GM19324 (cell line): ENCODE results near the gene STAT6.

Source experiments
- ATAC-seq: cut with Tn5 transposase; IDR thresholded peaks from one replicate; pipeline ENCODE4 v1.9.1; 2021; ENCODE audit warnings: mild to moderate bottlenecking, moderate library complexity; ENCODE audit not compliant: unreplicated experiment, low FRiP score

STAT6 gene, protein sequence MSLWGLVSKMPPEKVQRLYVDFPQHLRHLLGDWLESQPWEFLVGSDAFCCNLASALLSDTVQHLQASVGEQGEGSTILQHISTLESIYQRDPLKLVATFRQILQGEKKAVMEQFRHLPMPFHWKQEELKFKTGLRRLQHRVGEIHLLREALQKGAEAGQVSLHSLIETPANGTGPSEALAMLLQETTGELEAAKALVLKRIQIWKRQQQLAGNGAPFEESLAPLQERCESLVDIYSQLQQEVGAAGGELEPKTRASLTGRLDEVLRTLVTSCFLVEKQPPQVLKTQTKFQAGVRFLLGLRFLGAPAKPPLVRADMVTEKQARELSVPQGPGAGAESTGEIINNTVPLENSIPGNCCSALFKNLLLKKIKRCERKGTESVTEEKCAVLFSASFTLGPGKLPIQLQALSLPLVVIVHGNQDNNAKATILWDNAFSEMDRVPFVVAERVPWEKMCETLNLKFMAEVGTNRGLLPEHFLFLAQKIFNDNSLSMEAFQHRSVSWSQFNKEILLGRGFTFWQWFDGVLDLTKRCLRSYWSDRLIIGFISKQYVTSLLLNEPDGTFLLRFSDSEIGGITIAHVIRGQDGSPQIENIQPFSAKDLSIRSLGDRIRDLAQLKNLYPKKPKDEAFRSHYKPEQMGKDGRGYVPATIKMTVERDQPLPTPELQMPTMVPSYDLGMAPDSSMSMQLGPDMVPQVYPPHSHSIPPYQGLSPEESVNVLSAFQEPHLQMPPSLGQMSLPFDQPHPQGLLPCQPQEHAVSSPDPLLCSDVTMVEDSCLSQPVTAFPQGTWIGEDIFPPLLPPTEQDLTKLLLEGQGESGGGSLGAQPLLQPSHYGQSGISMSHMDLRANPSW

GRCh38 chr12:57111031-57111734 lies at the start of gene STAT6:
Gene STAT6, minus strand, starts transcription at chr12:57111362. Its CDS starts 3,084 bp downstream, at chr12:57108278.
- ATAC-seq = peak; percentile 51

DNA sequence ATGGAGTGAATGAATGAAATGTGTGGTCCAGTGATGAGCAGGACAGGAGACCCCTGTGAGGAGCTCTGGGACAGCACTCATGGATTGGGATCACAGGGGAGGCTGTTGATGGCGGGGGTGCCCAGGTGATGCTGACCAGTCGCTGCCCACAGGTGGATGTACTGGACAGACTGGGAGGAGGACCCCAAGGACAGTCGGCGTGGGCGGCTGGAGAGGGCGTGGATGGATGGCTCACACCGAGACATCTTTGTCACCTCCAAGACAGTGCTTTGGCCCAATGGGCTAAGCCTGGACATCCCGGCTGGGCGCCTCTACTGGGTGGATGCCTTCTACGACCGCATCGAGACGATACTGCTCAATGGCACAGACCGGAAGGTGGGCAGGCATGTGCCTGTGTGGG lies 49.6 kb upstream of the STAT6 start:
- ATAC-seq = no peak

DNA sequence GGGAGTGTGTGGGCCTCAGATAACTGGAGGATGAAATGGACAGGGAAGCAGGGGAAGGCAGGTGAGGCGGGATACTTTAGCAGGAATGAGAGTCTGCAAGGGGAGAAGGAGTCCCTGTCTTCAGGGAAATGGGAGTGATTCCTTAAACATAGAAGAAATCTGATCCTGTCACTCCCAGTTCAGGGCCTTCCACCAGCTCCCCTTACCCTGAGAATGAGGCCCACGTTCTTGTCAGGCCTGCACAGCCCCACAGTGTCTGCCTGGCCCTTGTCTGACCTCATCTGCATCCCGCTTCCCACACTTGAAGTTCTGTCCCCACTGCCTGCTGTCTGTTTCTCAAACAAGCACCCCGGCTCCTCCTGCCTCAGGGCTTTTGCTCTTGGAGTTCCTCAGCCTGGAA lies 48.9 kb upstream of the STAT6 start:
- no peak for ATAC-seq

GRCh38 chr12:57159311-57159710 lies 48.1 kb upstream of the STAT6 start:
- no peak for ATAC-seq

DNA sequence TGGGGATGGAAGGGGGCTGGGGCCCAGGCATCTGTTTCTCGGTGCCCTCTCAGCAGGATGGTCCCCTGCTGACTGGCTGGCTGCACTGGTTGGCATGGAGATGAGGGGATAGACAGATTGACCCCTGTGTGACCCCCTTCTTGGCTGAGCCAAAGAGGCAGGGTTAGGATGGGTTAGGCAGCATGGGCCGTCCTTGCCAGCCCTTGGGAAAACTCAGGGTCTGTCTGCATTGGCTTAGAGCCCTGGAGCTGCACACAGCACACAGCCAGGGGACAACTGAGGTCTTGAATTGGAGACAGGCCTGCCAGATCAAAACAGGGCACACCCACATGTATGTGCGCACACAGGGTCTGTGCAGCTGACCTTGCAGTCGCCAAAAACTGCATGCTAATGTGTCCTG lies 47.5 kb upstream of the STAT6 start:
- no peak for ATAC-seq

GRCh38 chr12:57158186-57158585 lies 47.0 kb upstream of the STAT6 start:
- no peak for ATAC-seq

DNA sequence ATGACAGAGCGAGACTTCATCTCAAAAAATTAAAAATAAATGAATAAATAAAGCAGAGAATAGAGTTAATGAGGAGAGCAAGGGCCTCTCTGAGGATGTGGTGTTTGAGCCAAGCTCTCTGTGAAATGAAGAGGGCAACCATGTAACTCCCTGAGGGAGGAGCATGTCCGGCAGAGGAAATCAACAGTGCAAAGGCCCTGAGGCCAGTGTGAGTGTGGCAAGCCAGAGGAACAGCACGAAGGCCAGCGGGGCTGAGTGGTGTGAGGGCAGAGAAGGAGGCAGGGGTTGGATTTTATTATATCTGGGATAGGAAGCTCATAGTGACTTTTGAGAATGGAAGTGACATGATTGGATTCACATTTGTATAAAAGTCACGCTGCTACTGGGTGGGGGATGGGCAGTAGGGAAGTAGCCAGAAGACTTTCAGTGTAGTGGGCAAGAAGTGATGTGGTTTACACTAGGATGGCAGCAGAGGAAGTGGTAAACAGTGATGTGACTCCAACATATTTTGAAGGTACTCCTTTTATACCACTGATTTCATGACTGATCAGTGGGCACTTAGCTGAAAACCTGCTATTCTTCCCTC lies 46.5 kb upstream of the STAT6 start:
- no peak for ATAC-seq

GRCh38 chr12:57156701-57157403 lies 45.7 kb upstream of the STAT6 start:
- ATAC-seq = no peak

GRCh38 chr12:57154804-57155434 lies 43.8 kb upstream of the STAT6 start:
- ATAC-seq = no peak

- no peak for ATAC-seq
Measured at GRCh38 chr12:57154076-57154475, 42.9 kb upstream of the STAT6 start.

DNA sequence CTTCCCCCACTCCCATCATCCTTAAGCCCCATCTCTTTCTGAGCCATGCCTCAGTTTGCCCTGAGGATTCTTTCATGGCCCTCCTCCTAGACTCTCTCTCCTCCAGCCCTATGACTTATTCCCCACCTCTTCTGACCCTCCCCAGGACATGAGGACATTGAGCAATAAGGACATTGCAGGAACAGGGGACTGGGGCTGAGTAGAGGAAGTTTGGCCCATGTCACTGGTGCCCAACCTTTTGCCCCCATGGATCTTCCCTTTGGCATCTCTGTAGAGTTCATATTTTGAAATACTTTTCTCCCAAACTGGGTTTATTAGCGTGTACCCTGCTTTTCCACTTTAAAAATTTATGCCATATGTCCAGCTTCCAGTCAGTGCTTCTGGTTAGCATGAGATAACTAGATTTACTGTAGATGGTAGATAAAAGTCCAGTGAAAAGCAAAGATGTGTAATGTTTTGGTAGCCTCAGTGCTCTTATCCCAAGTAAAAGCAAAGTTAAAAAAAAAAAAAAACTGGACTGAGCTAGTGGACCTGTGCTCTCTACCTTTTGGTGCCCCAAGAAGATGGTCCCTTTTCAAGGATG lies 42.3 kb upstream of the STAT6 start:
- no peak for ATAC-seq

DNA sequence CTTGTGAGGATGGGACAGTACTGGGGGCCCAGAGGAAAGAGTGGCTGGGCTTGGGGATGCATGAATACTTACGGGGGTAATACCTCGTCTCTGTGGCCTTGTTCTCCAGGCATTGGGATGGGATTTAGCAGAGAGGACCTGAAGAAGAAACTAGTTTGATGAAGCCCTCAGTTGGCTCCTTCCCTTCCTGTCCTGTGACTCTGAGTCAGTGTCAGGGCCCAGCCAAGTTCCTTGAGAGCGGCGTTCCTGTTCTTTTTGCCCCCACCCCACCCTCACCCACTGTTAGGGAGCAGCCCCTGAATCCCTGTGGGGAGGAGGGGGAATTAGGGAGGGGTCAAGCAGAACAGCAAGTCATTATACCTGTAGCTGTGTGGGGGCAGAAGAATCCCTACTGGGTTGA lies 41.5 kb upstream of the STAT6 start:
- no peak for ATAC-seq

GRCh38 chr12:57151741-57152630 lies 40.8 kb upstream of the STAT6 start:
- ATAC-seq = no peak

DNA sequence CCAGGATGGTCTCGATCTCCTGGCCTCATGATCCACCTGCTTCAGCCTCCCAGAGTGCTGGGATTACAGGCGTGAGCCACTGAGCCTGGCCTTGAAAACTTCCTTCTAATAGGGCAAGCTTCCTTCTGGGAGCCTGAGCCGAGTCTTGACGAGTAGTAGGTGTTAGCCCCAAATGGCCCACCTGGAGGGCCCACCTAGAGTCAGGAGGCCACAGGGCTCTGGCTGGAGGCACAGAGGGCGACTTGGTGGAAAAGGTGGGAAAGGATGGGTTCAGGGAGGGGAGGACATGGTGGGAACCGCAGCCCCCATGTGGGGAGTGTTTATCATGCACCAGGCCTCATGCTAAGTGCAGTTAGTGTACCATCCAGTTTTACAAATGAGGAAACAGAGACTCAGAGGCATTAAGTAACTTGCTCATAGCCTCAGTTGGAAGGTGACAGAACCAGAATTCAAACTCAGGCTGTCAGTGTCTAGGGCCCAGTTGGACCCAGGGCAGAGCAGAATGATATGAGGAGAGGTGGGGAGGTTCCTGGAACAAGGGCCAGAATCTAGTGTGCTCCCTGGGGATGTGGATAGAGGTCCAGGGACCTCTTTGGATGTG lies 39.3 kb upstream of the STAT6 start:
- ATAC-seq = no peak

DNA sequence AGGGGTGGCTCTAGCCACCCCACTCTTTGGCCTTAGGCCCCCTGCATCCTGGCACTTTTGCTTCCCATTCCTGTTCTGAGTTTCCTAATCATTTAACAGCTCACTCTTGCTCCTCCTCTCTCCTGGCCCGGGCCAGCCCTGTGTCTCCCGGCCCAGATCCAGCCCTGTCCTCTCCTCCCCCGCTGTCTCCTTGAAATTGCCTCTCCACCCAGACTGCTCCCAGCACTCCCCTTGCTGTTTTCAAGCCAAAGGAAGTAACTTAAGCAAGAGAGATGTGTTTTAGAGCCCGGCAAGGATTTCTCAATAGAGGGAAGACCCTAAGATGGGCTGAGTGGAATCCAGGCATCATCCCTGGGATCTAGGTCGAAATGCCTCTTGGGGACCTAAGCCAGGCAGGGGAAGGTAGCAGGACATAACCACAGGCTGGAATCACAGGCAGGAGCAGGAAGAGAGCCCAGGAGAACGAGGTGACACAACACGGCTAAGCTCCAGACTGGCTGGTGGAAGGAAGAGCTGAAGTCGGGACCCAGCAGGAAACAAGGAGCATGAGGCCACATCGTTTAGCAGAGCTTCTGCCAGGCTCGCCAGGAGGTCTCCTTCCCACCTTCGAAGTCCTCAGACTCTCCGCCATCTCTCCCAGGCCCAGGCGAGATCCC lies 38.2 kb upstream of the STAT6 start:
- ATAC-seq = no peak

- ATAC-seq = no peak
Measured at GRCh38 chr12:57148469-57149244, 37.5 kb upstream of the STAT6 start.
